Myocyte (in vitro differentiated cells): Measurements from ENCODE around the gene MARCHF3. TPM values are rescaled to one million over a fixed set of nuclear protein-coding genes. Genes with fewer than 3 reads are reported as not detected.
"Not testable (repeated sequence)": the region's sequence is repeated elsewhere in the genome, so short reads cannot be mapped to it uniquely, and the experiment has no call there.

ENCODE experiments used
- DNase-seq: peaks from one replicate; pipeline ENCODE4 v3.0.0-alpha.2; 2012; ENCODE audit warnings: low read depth
- total RNA-seq: library from RNA; depleted of rRNA; stranded (reverse); fragments of >200 nt; gene quantifications from 2 replicates; pipeline ENCODE4 v1.2.3, GENCODE V29; 2014

The MARCHF3 gene
- total RNA-seq, 1 donor from 2014 or later: 12.6 TPM

- DNase-seq: no peak
Measured at GRCh38 chr5:127053049-127053448, 22.7 kb upstream of the MARCHF3 start.

DNA sequence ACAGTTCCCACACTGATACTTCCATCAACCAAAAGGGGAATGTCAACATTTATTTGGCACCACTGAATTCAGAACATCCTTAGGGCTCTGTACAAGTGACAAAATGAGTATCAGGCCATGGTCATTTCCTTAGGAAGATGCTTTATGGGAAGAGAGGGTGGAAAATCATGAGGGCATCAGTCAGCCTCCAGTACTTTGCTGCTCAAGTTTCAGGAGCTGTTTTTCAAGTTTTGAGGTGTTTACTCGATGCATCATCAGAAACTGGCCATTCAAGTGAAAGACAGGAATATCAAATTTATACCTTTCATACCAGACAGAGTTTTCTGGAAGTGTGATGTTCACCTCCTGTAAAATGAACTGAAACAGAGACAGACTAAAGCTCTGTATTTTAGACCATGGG lies 21.2 kb upstream of the MARCHF3 start:
- DNase-seq: no peak

- DNase-seq: no peak
Measured at GRCh38 chr5:127046343-127047072, 16.1 kb upstream of the MARCHF3 start.

DNA sequence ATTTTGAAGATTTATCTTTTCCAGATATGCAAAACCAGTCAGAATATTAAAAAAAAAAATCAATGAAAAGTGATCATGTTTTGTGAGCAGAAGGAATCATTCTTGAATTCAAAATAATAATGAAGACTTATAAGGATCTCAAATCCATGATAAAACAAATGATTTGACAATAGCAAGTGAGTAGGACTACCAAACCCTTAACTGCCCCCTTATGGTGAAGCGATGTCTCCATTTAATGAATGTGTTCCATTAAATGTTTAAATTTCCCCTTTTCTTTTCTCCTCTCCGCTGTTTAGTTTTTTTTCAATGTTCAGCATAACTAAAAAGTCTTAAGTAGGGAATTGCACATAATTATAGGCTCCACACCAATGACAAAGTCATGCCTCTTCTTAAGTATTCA lies 12.2 kb upstream of the MARCHF3 start:
- DNase-seq: peak; percentile 32

DNA sequence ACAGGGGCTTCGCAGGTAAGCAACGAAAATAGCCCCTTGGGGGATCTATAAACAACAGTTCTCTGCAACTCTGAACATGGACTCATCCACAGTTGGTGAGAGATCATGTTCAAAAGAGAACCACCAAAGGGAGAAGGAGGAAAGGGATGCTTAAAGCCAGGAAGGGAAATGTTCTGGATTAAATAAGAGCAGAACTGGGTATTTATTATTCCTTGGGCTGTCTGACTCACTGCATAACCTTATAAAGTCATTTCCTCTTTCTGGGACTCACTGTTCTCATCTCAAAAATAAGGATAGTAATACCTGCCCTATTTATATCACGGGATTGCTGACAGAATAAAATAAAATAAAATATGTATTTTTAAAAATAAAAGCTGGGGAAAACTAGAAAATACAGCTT lies 11.2 kb upstream of the MARCHF3 start:
- no peak for DNase-seq

DNA sequence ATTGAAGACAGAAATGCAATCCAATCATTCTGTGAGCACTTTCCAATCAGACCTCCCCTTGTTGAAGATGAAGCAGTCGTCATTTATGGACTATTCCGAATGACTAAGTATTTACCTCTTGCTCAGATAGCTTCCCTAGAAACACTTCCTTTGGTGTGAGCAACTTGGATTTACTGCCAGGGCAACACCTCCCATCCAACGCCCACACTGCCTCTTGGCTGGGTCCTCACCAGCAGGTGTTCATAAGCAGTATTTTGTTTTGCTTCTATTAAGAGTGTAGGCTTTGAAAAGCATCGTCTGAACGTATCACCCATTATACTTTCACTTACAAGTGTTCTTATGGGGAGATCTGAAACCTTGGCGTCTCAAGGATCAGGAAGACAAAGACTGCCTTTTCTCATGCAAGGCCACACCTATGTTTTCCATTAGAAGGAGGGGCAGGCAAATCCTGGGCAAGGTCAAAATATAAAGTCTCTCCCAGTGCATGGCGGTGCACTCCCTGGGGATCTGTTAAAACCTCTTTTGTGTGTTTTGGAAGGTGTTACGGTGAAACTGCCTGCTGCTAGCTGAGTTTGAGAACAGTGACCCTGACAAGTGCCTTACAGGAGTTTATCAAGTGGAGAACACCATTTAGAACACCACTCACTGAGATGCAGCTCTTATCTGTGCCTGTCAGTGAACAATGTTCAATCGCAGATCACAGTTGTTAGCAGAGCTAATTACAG lies 10.6 kb upstream of the MARCHF3 start:
- no peak for DNase-seq

DNA sequence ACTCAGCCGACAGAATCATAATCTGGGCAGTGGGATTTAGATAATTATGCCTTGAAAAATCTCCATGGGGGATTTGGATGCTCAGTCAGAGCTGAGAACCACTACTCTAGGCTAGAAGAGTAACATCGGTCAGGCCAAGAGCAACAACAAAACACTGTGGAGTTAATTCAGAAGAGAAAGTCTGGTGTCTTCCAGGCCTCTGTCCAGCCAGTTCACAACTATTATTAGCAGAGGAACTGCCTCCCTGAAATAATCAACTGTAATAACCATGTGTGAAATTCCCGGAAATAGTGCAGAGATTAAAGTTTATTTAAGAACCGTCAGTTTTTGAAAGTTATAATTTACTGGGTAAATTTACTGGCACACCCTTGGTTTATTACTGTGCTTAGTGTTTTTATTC lies 8.2 kb upstream of the MARCHF3 start:
- no peak for DNase-seq

GRCh38 chr5:127031863-127032232 lies 1.5 kb upstream of the MARCHF3 start:
- DNase-seq: no peak

DNA sequence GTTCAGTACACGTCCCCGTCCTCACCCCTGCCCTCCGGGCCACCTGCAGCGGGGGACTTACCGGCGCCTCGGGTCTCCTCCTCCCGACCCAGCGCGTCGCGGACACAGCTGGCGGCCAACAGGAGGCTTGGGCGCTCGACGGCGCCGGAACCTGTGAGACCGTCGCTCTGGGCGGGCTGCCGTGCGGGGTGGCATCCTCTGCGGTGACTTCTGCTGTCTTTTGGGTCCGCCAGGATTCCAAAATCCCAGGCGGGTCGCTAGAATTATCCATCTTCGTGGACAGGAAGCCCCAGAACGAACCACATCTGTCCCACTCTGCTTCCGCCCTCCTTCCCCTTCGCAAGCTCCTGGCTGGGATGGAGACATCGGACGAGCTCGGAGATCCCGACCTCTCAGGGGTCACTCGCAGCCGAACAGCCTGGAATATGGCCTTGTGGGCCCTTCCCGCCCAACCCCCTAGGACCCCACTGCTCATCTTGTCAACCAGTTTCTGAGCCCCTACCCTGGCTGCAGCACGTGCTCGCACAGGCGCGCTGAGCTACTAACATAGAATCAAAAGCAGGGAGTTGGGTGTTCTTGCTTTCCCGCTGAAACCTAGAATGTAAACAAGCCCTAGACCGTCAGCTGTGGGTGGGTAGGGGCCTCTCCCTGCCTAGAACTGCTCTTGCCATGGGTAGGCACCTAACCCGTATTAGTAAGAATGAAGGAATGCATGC lies 947 bp upstream of the MARCHF3 start:
- no peak for DNase-seq

DNA sequence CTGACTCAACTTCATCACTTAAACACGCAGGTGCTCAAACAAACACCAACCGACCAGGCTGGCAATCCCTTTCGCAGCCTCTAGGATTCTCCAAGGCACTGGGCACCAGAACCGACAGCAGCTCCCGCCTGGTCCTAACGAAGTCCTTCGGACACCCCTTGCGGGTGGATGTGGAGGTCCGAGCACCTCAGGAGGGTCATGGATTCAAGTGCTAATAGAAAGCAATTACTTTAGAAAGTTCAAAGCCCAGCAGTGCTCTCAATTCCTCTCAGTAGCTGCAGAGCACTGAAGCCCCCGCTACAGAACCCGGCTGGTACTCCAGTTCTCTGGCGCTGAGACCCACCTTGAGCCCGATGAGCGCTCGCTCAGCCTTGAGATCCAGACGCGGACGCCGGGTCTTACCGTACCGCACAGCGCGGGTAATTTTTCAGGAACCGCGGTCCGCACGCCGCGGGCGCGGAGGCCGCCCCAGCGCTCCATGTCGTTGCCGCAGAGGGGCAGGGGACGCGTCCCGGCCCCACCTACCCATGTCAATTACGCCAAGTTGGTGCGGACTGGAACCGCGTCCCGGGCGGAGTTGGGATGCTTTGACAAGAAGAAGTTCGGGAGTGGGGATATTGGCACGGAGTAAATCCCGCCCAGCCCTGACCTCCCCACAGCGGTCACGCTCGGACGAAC lies 638 bp downstream of the MARCHF3 start:
- peak; percentile 84 for DNase-seq

- DNase-seq: no peak
Measured at GRCh38 chr5:127028822-127029457, 1.4 kb downstream of the MARCHF3 start.

- DNase-seq: no peak
Measured at GRCh38 chr5:127027539-127027938, 2.8 kb downstream of the MARCHF3 start.

- no peak for DNase-seq
Measured at GRCh38 chr5:127026166-127026565, 4.2 kb downstream of the MARCHF3 start.

- peak; percentile 47 for DNase-seq
Measured at GRCh38 chr5:127025467-127025866, 4.9 kb downstream of the MARCHF3 start.

DNA sequence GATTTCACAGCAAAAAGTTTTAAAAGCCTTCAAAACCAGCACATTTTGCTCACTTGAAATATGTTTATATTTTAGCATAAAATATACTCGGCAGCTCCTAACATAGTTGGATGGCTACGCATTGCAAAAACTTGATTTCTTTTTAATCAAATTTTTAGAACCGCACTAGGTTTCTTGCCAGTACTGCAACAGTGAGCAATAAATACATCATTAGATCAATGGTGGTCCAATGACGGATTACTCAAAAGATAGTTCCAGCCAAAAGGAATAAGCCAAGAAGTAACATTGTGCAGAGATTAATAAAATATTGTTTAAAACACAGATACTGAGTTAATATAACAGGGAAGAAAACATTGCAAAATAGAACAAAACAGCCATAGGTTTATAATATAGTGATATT lies 5.5 kb downstream of the MARCHF3 start:
- no peak for DNase-seq

DNA sequence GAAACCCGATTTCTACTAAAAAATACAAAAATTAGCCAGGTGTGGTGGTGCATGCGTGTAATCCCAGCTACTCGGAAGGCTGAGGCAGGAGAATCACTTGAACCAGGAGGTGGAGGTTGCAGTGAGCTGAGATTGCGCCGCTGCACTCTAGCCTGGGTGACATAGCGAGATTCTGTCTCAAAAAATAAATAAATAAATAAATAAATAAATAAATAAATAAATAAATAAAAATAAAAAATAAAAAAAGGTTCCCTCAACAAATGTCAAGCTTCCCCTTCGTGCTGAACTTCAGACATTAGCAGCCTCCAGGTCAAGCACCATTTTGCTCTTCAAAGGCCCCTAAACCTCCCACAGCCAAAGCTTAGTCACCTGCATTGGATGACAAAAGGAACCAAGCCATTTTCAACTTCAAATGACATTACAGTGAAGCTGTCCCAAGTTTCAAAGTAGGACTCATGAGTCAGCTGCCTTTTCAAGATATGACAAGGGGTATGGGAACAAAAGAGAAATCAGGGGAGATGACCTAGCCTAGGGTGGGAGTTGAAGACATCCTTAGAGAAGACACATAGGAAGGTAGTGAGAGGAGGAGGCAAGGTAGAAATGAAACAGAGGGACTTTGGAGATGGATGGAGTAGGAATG lies 6.7 kb downstream of the MARCHF3 start:
- not testable (repeated sequence) for DNase-seq

DNA sequence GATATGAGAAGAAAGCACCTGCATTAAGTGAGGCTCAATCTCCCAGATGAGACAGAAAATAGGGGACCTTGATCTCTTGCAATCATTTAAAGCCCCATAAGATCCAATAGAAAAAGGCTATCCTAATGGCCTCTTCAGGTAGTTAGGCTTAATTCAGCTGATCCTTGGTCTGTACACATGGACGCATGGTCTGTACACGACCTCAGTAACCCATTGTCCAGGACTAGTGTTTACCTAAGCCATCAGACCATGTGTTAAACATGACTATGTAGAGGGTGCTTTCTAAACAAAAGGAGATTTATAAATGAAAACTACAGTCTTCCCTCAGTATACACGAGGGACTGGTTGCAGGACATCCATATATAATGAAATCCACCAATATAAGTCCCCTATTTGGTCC lies 7.5 kb downstream of the MARCHF3 start:
- DNase-seq: no peak

GRCh38 chr5:127019928-127020327 lies 10.4 kb downstream of the MARCHF3 start:
- DNase-seq: no peak

DNA sequence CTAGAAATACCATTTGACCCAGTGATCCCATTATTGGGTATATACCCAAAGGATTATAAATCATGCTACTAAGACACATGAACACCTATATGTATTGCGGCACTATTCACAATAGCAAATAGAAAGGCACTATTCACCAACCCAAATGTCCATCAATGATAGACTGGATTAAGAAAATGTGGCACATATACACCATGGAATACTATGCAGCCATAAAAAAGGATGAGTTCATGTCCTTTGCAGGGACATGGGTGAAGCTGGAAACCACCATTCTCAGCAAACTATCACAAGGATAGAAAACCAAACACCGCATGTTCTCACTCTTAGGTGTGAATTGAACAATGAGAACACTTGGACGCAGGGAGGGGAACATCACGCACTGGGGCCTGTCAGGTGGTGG lies 13.6 kb downstream of the MARCHF3 start:
- not testable (repeated sequence) for DNase-seq

- DNase-seq: no peak
Measured at GRCh38 chr5:127015716-127016115, 14.6 kb downstream of the MARCHF3 start.

DNA sequence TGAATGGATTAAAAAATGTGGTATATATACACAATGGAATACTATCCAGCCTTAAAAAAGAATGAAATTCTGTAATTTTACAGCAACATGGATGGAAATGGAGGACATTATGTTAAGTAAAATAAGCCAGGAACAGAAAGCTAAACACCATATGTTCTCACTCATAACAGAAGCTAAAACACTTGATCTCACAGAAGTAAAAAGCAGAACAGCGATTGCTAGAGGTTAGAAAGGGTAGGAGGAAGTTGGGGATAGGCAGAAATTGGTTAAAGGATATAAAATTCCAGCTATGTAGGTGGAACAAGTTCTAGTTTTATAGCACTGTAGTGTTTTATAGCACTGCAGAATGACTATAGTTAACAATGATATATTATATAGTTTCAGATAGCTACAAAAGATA lies 15.8 kb downstream of the MARCHF3 start:
- DNase-seq: no peak
